GM19467 (cell line): ENCODE measurements around the gene LDHAL6B.

ENCODE experiments used
- ATAC-seq: cut with Tn5 transposase; IDR thresholded peaks from one replicate; pipeline ENCODE4 v1.9.1; 2021; ENCODE audit warnings: mild to moderate bottlenecking, moderate library complexity; ENCODE audit not compliant: unreplicated experiment

The LDHAL6B gene

GRCh38 chr15:59216911-59217310 lies 10.3 kb downstream of the LDHAL6B start:
- ATAC-seq: no peak

- ATAC-seq: no peak
Measured at GRCh38 chr15:59217876-59218498, 11.3 kb downstream of the LDHAL6B start.

- ATAC-seq: no peak
Measured at GRCh38 chr15:59218710-59219109, 12.1 kb downstream of the LDHAL6B start.

GRCh38 chr15:59221511-59222505 lies 15.2 kb downstream of the LDHAL6B start:
- no peak for ATAC-seq

GRCh38 chr15:59222906-59223550 lies 16.4 kb downstream of the LDHAL6B start:
- ATAC-seq: no peak

GRCh38 chr15:59223736-59224135 lies 17.1 kb downstream of the LDHAL6B start:
- ATAC-seq: no peak

GRCh38 chr15:59224474-59224873 lies 17.8 kb downstream of the LDHAL6B start:
- ATAC-seq: no peak

- ATAC-seq: no peak
Measured at GRCh38 chr15:59227021-59227420, 20.4 kb downstream of the LDHAL6B start.

- ATAC-seq: no peak
Measured at GRCh38 chr15:59229015-59229414, 22.4 kb downstream of the LDHAL6B start.

- ATAC-seq: no peak
Measured at GRCh38 chr15:59229453-59229852, 22.8 kb downstream of the LDHAL6B start.

- ATAC-seq: no peak
Measured at GRCh38 chr15:59230531-59231055, 23.9 kb downstream of the LDHAL6B start.

GRCh38 chr15:59232476-59232875 lies 25.8 kb downstream of the LDHAL6B start:
- no peak for ATAC-seq

- no peak for ATAC-seq
Measured at GRCh38 chr15:59236394-59236793, 29.8 kb downstream of the LDHAL6B start.

- peak; percentile 59 for ATAC-seq
Measured at GRCh38 chr15:59237119-59237855, 30.6 kb downstream of the LDHAL6B start.

- ATAC-seq: peak; percentile 45
Measured at GRCh38 chr15:59237924-59238331, 31.3 kb downstream of the LDHAL6B start.

GRCh38 chr15:59240036-59240435 lies 33.4 kb downstream of the LDHAL6B start:
- ATAC-seq: no peak

- no peak for ATAC-seq
Measured at GRCh38 chr15:59242649-59243048, 36.0 kb downstream of the LDHAL6B start.

- ATAC-seq: no peak
Measured at GRCh38 chr15:59243622-59244021, 37.0 kb downstream of the LDHAL6B start.

- ATAC-seq: peak; percentile 83
Measured at GRCh38 chr15:59244337-59244736, 37.7 kb downstream of the LDHAL6B start.

GRCh38 chr15:59245559-59245958 lies 38.9 kb downstream of the LDHAL6B start:
- no peak for ATAC-seq

GRCh38 chr15:59247364-59247763 lies 40.7 kb downstream of the LDHAL6B start:
- no peak for ATAC-seq
